ENCODE measurements around the gene YJU2.
A peak's percentile ranks its signal among the peaks of the same experiment; 100 is the strongest.
"Not testable (repeated sequence)": the region's sequence is repeated elsewhere in the genome, so short reads cannot be mapped to it uniquely, and the experiment has no call there.

The YJU2 gene

GRCh38 chr19:4246767-4247593, at the start of gene YJU2:
TSS of gene YJU2 (plus strand) at chr19:4247080. CDS start at chr19:4247147, 67 bp downstream.
- DNase-seq = peak; percentile 50 to 99 (median 91)

DNA sequence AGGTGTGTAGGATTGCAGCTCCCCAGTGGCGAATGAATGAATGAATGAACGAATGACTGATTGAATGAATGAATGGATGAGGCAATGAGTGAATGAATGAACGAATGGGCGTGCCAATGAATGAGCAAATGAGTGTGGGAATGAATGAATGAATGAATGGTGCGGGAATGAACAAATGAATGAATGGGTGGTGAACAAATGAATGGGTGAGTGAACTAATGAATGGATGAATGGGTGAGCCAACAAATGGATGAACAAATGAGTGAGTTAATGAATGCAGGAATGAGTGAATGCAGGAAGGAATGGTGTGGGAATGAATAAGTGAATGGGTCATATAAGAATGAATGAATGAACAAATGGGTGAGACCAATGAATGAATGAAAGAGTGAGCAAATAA, 49.7 kb upstream of the YJU2 start:
- no peak for DNase-seq

GRCh38 chr19:4197625-4198466, 49.0 kb upstream of the YJU2 start:
- no peak for DNase-seq

DNA sequence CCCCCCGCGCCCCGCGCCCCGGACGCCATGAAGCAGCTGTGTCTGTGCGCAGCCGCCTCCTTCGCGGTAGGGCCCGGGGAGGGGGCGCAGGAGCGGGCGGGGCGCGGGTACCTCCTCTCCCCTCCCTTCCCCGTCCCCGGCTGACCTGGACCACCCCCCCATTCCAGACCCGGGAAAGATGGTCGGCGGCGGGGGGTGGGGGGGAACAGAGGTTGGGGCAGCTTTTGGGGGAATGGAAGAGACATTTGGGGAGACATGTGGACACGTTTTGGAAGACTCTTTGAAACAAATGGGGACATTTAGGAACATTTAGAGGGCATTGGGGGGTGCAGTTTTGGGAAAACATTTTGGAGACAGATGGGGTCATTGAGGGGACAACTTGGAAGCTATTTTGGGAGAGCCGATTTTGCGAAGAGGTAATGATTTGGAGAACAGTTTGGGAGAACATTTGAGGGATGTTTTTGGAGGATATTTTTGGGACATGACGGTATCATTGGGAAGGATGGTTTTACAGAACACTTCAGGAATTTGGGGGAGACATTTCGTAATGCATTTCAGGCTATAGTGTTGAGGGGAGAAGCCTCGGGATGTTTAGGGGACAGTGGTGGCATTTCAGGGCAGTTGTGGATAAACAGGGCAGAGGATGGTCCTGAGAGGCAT, 48.3 kb upstream of the YJU2 start:
- no peak for DNase-seq

GRCh38 chr19:4199699-4200293, 47.1 kb upstream of the YJU2 start:
- no peak for DNase-seq

- DNase-seq = no peak
Observed at GRCh38 chr19:4200940-4201542, 45.8 kb upstream of the YJU2 start.

DNA sequence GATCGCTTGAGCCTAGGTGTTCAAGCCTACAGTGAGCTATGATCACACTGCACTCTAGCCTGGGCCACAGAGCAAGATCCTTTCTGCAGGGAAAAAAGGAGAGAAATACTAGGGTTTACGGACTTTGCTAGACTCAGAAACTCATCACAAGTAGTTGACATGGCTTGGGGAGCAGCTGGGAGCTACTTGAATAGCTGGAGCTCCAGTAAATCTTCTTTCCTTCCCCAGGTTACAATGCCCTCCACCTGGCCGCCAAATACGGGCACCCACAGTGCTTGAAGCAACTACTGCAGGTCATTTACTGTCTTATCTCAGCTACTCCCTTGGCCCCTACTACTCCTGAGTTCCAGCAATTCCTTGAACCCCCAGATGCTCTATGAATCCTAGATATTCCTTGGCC, 45.1 kb upstream of the YJU2 start:
- DNase-seq = no peak

DNA sequence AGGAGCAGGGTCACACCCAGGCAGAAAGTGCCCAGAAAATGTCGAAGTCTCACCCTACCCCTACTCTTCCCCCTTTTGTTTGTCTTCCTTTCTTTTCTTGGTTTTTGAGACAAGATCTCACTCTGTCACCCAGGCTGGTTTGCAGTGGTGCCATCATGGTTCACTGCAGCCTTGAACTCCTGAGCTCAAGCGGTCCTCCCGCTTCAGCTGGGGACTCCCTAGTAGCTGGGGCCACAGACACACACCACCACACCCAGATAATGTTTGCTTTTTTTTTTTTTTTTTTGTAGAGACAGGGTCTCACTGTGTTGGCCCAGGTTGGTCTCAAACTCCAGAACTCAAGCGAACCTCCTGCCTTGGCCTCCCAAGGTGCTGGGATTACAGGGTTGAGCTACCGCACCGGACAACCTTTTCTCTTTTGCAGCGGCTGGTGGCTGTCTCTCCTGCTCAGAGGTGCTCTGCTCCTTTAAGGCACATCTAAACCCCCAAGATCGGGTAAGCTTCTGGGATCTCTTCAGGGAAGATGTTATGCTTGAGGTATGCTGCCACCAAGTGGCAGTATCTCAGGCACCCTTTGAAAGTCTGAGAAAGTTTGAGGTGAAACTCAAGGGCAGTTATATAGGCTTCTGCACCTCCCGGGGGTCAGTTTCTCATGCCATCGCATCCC, 39.9 kb upstream of the YJU2 start:
- no peak for DNase-seq

DNA sequence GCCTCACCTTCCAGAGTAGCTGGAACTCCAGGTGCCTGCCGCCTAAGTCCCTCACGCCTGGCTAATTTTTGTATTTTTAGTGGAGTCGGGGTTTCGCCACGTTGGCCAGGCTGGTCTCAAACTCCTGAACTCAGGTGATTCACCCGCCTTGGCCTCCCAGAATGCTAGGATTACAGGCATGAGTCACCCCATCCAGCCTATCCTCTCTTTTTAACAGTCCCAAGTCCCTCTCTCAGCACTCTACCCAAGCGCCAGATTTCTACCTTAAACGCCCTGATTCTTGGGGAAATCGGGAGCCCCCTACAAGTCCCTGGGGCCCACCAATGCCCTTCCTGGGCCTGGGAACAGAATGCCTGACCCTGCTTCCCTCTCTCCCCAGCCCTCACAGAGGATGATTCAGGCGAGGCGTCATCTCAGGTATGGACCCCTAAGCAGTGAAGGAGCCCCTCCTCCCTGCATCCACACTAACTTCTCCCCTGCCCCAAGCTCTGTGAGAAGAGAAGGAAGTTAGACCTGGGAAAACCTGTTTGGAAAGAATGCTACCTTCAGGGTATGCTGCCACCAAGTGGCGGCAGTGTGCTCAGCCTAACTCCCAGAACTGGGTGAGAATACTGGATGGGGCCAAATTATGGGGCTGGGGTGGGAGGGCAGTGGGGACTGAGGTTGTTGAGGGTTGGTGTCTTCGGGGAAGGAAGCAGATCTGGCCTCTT, 38.3 kb upstream of the YJU2 start:
- no peak for DNase-seq

DNA sequence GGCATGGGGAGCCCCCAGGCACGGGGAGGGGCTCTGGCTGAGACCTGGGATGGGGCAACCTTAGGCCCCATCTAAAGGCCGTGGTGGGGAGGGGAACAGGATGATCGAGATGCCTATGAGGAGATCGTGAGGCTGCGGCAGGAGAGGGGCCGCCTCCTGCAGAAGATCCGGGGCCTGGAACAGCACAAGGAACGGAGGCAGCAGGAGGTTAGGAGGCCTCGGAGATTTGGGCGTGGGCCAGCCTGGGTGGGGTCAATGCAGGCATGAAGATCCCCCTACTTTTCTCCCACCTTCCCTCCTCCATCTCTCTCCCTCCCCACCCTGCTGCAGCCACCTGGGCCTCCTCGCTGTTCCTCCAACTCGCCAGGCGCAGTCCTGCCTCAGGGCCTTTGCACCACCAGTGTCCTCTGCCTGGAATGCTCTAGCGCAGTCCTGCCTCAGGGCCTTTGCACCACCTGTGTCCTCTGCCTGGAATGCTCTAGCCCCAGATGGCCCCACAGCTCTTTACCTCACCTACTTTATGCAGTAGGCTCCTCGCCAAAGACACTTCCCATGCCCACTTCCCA, 36.6 kb upstream of the YJU2 start:
- DNase-seq = no peak

DNA sequence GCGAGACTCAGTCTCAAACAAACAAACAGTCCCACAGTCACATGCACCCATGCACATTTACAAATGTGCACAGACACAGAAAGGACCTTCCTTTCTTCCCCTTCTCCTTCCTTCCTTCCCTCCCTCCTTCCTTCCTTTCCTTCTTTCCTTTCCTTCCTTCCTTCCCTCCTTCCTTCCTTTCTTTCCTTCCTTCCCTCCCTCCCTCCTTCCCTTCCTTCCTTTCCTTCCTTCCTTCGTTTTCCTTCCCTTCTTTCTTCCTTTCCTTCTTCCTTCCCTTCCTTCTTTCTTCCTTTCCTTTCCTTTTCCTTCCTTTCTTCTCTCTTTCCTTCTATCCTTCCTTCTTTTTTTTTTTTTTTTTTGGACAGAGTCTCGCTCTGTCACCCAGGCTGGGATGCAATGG, 33.8 kb upstream of the YJU2 start:
- DNase-seq = no peak

DNA sequence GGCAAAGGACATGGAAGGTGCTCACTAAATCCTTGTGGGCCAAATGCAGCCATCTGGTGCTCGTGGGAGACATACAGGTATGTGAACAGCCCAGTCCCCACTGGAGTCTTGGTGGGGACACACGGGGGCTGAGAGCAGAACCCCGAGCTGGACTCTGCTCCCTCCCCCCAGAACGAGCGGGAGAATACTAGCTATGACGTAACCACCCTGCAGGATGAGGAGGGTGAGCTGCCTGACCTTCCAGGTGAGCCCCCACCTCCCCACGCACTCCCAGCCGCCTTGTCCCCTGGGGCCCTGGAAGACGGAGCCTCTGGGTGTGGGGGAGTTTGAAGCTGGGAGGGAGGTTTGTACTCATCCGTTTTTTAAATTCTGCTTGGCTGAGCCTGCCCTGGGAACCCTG, 31.1 kb upstream of the YJU2 start:
- no peak for DNase-seq

- DNase-seq = no peak
Observed at GRCh38 chr19:4216846-4217245, 30.0 kb upstream of the YJU2 start.

DNA sequence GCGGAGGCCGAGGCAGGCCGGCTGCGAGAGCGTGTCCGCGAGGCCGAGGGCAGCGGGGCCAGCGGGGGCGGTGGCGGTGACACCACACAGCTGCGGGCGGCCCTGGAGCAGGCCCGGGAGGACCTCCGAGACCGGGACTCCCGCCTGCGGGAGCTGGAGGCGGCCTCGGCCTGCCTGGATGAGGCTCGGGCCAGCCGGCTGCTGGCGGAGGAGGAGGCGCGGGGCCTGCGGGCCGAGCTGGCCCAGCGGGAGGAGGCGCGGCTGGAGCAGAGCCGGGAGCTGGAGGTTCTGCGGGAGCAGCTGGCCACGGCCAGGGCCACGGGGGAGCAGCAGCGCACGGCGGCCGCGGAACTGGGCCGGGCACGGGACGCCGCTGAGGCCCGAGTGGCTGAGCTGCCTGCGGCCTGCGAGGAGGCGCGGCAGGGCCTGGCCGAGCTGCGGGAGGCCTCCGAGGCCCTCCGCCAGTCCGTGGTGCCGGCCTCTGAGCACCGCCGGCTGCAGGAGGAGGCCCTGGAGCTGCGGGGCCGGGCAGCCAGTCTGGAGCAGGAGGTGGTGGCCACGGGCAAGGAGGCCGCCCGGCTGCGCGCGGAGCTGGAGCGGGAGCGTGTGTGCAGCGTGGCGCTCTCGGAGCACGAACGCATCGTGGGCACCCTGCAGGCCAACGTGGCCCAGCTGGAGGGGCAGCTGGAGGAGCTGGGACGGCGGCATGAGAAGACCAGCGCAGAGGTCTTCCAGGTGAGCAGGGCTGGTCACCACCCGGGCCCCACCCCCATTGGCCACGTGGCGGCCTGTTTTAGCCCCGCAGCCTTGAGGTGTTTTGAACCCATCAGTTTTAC, 29.2 kb upstream of the YJU2 start:
- no peak for DNase-seq

- not testable (repeated sequence) for DNase-seq
Observed at GRCh38 chr19:4218523-4218922, 28.4 kb upstream of the YJU2 start.

GRCh38 chr19:4220188-4220587, 26.7 kb upstream of the YJU2 start:
- DNase-seq = no peak

DNA sequence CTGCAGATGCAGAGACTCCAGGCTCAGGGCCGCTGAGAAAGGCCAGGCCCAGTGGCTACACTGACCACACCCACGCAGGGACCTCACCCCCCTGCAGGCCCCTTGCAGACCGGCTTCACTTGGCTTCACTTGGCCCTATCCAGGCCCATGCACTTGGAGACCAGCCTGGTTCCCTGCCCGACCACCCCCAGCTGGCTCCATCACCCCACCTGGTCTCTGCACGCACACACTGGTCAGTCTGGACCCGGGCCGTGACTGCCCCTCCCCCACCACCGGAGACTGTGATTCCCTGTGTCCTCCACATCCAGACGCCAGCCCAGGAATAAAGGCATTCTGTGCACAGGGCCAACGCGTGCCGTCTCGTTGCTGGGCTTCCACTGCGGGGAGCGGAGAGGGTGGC, 22.4 kb upstream of the YJU2 start:
- peak in 21 of 51 donors; percentile 3 to 64 (median 14) for DNase-seq

DNA sequence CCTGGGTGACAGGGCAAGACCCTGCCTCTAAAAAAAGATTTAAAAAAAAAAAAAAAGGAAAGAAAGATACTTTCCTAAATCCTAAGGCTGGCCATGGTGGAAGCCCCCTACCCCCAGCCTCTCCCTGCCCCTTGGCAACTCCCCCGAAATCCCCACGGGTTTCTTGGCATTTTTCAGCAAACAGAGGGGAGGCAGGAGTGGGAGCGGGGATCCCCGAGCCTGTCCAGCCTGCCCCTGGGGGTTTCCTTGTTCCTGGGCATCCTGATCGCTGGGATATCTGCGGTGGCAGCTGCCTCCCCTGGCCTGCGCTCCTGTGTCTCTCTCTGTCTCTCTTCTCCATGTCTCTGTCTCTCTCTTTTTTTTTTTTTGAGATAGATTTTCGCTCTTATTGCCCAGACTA, 21.0 kb upstream of the YJU2 start:
- no peak for DNase-seq

DNA sequence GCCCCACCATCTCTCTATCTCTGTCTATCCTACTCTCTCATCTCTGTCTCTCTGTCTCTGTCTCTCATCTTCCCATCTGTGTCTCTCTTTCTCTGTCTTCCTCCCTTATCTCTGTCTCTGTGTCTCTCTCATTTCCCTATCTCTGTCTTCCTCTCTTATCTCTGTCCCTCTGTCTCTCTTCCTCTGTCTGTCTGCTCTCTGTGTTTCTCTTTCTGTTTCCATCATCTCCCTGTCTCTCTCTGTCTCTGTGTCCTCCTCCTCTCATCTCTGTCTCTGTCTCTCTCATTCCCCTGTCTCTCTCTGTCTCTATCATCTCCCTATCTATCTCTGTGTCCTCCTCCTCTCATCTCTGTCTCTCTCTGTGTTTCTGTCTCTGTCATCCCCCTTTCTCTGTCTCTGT, 19.1 kb upstream of the YJU2 start:
- no peak for DNase-seq
